HG02981 (cell line): Measurements from ENCODE around the gene GPHB5.

Experiments used
- ATAC-seq: cut with Tn5 transposase; IDR thresholded peaks from one replicate; pipeline ENCODE4 v1.9.1; 2021; ENCODE audit warnings: mild to moderate bottlenecking, moderate library complexity; ENCODE audit not compliant: unreplicated experiment

GPHB5 gene

GRCh38 chr14:63267171-63267570 lies 51.6 kb downstream of the GPHB5 start:
- ATAC-seq: no peak

DNA sequence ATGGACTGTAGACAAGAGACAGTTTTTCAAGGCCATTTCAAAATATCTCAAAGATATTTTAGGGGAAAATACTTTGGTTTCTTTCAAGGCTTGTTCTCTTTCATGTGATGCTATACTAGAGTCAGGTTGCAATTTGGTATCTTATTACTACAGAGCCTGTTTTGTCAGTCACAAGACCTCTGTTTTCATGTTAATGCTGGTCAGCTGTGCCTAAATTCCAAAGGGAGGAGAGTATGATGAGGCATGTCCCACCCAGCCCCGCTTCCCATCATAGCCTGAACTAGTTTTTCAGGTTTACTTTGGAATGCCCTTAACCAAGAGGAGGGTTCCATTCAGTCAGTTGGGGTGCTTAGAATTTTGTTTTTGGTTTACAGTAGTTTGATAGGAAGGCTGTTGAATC lies 52.6 kb downstream of the GPHB5 start:
- no peak for ATAC-seq
